ENCODE data around the gene RANBP1. TPM values are rescaled to one million over a fixed set of nuclear protein-coding genes. Genes with fewer than 3 reads are reported as not detected.

Gene RANBP1
- total and polyA plus RNA-seq, 11 donors, result 29.3 to 85.3 (median 41.5) TPM

DNA sequence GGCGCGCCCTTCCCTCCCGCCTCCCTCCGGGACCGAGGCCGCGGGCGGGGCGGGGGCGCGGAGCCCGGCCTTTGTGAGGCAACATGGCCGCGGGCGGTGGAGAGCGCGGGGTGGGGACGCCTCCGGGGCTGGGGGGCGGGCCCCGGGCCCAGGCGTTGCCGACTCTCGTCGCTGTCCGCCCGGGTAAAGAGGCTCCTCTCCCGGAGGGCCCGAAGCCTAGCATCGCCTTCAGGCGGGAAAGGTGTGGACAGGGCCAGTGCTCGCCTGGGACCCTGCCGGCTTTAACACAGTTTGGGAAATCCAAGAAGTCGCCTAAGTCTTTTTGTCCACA, 35.5 kb upstream of the RANBP1 start:
- no peaks in the 10 kb centered on the region for H3K27me3 ChIP-seq
- TF ChIP-seq, protein P1, sequence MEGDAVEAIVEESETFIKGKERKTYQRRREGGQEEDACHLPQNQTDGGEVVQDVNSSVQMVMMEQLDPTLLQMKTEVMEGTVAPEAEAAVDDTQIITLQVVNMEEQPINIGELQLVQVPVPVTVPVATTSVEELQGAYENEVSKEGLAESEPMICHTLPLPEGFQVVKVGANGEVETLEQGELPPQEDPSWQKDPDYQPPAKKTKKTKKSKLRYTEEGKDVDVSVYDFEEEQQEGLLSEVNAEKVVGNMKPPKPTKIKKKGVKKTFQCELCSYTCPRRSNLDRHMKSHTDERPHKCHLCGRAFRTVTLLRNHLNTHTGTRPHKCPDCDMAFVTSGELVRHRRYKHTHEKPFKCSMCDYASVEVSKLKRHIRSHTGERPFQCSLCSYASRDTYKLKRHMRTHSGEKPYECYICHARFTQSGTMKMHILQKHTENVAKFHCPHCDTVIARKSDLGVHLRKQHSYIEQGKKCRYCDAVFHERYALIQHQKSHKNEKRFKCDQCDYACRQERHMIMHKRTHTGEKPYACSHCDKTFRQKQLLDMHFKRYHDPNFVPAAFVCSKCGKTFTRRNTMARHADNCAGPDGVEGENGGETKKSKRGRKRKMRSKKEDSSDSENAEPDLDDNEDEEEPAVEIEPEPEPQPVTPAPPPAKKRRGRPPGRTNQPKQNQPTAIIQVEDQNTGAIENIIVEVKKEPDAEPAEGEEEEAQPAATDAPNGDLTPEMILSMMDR (IDR thresholded peaks at IDR 0.05), result no peak
- no peak for TF ChIP-seq POLR2A (IDR thresholded peaks at IDR 0.05)
- DNase-seq (peak; percentile 59 to 79 (median 70)), ATAC-seq (peak; percentile 25 to 58 (median 52))
- peaks cover 3 to 55% (median 46%) of the 10 kb centered on the region in 12 donors for H3K4me1 ChIP-seq
- intact Hi-C loops (cut with DNase I), result loop anchor here in 6 of 10 donors (1.0 to 10.0 kb wide), 8 partner anchors 36 to 116 kb away; partner anchors contain the start of genes TRMT2A (in 4 of the 6), RANBP1 (in 3 of the 6) and TANGO2 (in 3 of the 6)
- peak overlapping the region; percentile 75 to 94 (median 86) for H3K27ac ChIP-seq
- H3K4me3 ChIP-seq, result peak overlapping the region; percentile 48 to 92 (median 84)
- H3K36me3 ChIP-seq, result peaks cover 0 to 3% (median 0%) of the 10 kb centered on the region in 9 donors
- no peaks in the 10 kb centered on the region for H3K9me3 ChIP-seq
- 0 to 1% (median 0%) methylated on average over 1 to 34 of the region's 34 CpGs for WGBS, 4 donors

DNA sequence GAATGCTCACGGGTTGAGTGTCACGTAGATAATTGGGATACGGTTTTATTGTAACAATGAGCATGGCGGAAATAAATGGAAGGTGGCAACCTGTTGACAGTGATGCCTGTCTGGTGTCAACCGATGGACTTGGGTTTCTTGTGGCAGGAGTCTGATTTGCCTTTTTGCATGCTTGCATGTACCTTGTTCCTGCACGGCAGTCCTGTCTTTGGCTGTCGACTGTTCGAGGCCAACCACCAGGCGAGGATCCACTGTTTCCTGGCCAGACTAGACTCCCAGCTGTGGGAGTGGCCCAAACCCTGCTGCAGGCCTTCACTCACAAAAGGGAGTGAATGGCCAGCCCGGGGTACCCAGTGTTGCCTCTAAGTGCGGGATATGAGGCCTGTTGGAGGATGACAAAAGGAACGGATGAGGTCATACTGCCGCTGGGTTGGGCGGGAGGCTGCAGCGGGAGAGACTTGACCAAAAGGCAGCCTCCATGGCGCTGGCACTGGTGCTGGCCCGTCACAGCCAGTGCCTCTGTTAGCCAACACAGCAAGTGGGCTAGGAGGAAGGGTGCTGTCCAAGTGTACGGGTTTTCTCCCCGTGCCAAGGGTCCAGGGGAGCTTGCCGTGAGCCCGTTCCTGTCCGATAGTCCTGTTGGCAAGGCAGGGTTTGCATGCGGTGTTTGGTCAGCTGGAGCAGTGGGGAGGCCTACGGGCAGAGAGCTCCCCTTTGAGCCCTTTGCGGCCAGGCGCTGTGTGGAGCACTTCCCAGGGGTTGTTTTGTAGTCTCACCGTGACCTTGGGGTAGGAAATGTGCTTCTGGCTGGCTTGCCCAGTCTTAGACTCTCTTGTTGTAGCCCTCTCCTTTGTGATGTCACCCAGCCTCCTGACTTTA, 34.9 kb upstream of the RANBP1 start:
- DNase-seq (peak in 2 of 5 donors; percentile 45 to 52), ATAC-seq (peak in 2 of 4 donors; percentile 3 to 7)
- Histone ChIP-seq H3K4me1 (peaks cover 3 to 58% (median 46%) of the 10 kb centered on the region in 12 donors), H3K27ac (peak overlapping the region; percentile 75 to 94 (median 86)), H3K4me3 (peak overlapping the region; percentile 48 to 92 (median 84)), H3K27me3 (no peaks in the 10 kb centered on the region), H3K9me3 (no peaks in the 10 kb centered on the region), H3K36me3 (peaks cover 0 to 9% (median 6%) of the 10 kb centered on the region in 9 donors)
- TF ChIP-seq, protein P1 (IDR thresholded peaks at IDR 0.05), result no peak
- TF ChIP-seq POLR2A (IDR thresholded peaks at IDR 0.05), result no peak
- WGBS, 4 donors, result 1 to 14% (median 9%) methylated on average over 20 to 27 of the region's 27 CpGs
- intact Hi-C loops (cut with DNase I), result loop anchor here in 6 of 10 donors (1.0 to 10.0 kb wide), 8 partner anchors 36 to 116 kb away; partner anchors contain the start of genes TRMT2A (in 4 of the 6), RANBP1 (in 3 of the 6) and TANGO2 (in 3 of the 6)

DNA sequence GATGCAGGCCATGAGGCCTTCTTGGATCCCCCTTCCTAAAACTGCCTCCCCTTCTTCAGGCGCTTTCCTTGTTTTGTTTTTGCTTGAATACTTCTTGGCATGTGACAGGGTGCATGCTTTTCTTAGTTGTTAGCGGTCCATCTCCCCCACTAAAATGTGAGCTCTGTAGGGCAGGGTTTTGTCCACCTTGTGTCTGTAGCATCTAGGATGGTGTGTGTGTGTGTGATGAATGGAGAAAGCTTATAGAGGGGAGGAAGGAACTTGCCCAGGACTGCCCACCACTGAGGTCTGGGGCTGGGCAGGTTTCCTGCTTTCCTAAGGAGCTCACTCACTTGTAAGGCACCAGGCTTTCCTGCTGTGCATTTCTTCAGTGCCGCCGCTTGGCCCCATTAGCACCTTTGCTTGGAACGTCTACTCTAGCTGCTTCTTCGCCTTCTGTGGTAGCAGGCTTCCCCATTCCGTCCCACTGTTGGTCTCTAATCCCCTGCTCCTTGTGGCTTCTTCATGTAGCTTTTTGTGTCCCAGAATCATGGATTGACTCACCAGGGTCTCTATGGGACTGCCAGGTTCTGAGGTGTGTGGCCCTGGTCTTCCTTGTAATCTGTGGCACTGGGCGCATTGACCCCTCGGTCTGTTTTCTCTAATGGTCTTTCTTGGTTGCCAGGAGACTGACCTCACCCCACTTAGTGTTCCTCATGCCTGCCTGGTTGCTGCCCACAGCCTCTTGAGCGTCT, 32.6 kb upstream of the RANBP1 start:
- DNase-seq, result peak in 2 of 5 donors; percentile 13 to 14
- H3K9me3 ChIP-seq, result no peaks in the 10 kb centered on the region
- H3K4me1 ChIP-seq, result peaks cover 3 to 58% (median 46%) of the 10 kb centered on the region in 12 donors
- H3K27me3 ChIP-seq, result no peaks in the 10 kb centered on the region
- 80 to 90% (median 84%) methylated on average over 10 of the region's 10 CpGs for WGBS, 4 donors
- H3K36me3 ChIP-seq, result peaks cover 3 to 32% (median 28%) of the 10 kb centered on the region in 9 donors
- no peak overlapping the region for H3K4me3 ChIP-seq
- intact Hi-C loops (cut with DNase I), result loop anchor here in 6 of 10 donors (5.0 to 10.0 kb wide), 6 partner anchors 34 to 119 kb away; partner anchors contain the start of genes TANGO2 (in 3 of the 6), RANBP1 (in 1 of the 6) and TRMT2A (in 1 of the 6)
- no peak overlapping the region for H3K27ac ChIP-seq
- ATAC-seq, result no peak
- no peak for TF ChIP-seq POLR2A (IDR thresholded peaks at IDR 0.05)
- TF ChIP-seq, protein P1 (IDR thresholded peaks at IDR 0.05), result no peak
